ENCODE data around the gene FGGY. TPM values are rescaled to one million over a fixed set of nuclear protein-coding genes. Genes with fewer than 3 reads are reported as not detected.

FGGY gene
- total and polyA plus RNA-seq, 8 donors: 6.2 to 27.0 (median 16.0) TPM

DNA sequence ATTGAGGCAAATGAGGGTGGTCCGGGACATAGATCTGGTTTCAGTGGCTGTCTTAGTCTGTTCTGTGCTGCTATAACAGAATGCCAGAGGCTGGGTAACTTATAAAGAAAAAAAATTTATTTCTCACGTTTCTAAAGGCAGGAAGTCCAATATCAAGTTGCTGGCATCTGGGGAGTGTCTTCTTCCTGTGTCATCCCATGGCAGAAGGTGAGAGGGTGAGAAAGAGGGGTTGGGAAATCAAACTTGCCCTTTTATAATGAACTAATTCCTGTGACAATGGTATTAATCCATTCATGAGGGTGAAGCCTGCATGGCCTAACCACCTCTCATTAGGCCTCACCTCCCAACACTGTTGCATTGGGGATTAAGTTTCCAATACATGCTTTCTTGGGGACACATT is 3.7 kb upstream of the FGGY start:
- Histone ChIP-seq H3K4me1 (peaks cover 0 to 10% (median 10%) of the 10 kb centered on the region in 3 donors), H3K27ac (no peak overlapping the region), H3K36me3 (no peaks in the 10 kb centered on the region), H3K4me3 (no peak overlapping the region), H3K9me3 (no peaks in the 10 kb centered on the region), H3K27me3 (no peaks in the 10 kb centered on the region)
- intact Hi-C loops (cut with DNase I): loop anchor here in 1 of 3 donors (10.0 kb wide), 1 partner anchor 228 kb away; no protein-coding TSS in a partner anchor
- WGBS, 2 donors: 78 to 88% methylated on average over 2 of the region's 2 CpGs
- ATAC-seq (no peak), DNase-seq (no peak), FAIRE-seq (no peak)
- TF ChIP-seq, protein P1, sequence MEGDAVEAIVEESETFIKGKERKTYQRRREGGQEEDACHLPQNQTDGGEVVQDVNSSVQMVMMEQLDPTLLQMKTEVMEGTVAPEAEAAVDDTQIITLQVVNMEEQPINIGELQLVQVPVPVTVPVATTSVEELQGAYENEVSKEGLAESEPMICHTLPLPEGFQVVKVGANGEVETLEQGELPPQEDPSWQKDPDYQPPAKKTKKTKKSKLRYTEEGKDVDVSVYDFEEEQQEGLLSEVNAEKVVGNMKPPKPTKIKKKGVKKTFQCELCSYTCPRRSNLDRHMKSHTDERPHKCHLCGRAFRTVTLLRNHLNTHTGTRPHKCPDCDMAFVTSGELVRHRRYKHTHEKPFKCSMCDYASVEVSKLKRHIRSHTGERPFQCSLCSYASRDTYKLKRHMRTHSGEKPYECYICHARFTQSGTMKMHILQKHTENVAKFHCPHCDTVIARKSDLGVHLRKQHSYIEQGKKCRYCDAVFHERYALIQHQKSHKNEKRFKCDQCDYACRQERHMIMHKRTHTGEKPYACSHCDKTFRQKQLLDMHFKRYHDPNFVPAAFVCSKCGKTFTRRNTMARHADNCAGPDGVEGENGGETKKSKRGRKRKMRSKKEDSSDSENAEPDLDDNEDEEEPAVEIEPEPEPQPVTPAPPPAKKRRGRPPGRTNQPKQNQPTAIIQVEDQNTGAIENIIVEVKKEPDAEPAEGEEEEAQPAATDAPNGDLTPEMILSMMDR (IDR thresholded peaks at IDR 0.05): no peak

GRCh38 chr1:59293849-59294248 is 3.0 kb upstream of the FGGY start:
- no peak for ATAC-seq
- no peak for DNase-seq
- intact Hi-C loops (cut with DNase I): loop anchor here in 1 of 3 donors (10.0 kb wide), 1 partner anchor 229 kb away; no protein-coding TSS in a partner anchor
- TF ChIP-seq, protein P1 (IDR thresholded peaks at IDR 0.05): no peak
- no peaks in the 10 kb centered on the region for H3K36me3 ChIP-seq
- no peak for FAIRE-seq
- H3K27me3 ChIP-seq: no peaks in the 10 kb centered on the region
- 93 to 95% methylated on average over 12 of the region's 12 CpGs for WGBS, 2 donors
- H3K27ac ChIP-seq: no peak overlapping the region
- no peak overlapping the region for H3K4me3 ChIP-seq
- H3K4me1 ChIP-seq: peaks cover 0 to 13% (median 12%) of the 10 kb centered on the region in 3 donors
- H3K9me3 ChIP-seq: no peaks in the 10 kb centered on the region

- Histone ChIP-seq H3K36me3 (no peaks in the 10 kb centered on the region), H3K4me3 (no peak overlapping the region), H3K9me3 (no peaks in the 10 kb centered on the region), H3K27ac (no peak overlapping the region), H3K27me3 (no peaks in the 10 kb centered on the region), H3K4me1 (peaks cover 0 to 13% (median 12%) of the 10 kb centered on the region in 3 donors)
- WGBS, 2 donors: 98 to 99% methylated on average over 4 of the region's 4 CpGs
- ATAC-seq (no peak), DNase-seq (no peak), FAIRE-seq (no peak)
- TF ChIP-seq, protein P1 (IDR thresholded peaks at IDR 0.05): no peak
- intact Hi-C loops (cut with DNase I): loop anchor here in 1 of 3 donors (10.0 kb wide), 1 partner anchor 230 kb away; no protein-coding TSS in a partner anchor
These were observed 2.5 kb upstream of the FGGY start for GRCh38 chr1:59294423-59294822.

- no peak for FAIRE-seq
- WGBS, 2 donors: 8 to 12% methylated on average over 4 of the region's 4 CpGs
These were observed 1.3 kb upstream of the FGGY start for GRCh38 chr1:59295618-59296017.

More at GRCh38 chr1:59295618-59296017, 1.3 kb upstream of the FGGY start:
- TF ChIP-seq, protein P1 (IDR thresholded peaks at IDR 0.05): no peak
- peak overlapping the region in 2 of 4 donors; percentile 36 to 55 for H3K4me3 ChIP-seq
- intact Hi-C loops (cut with DNase I): loop anchor here in 1 of 3 donors (10.0 kb wide), 1 partner anchor 231 kb away; no protein-coding TSS in a partner anchor
- peaks cover 0 to 13% (median 10%) of the 10 kb centered on the region in 3 donors for H3K4me1 ChIP-seq
- H3K36me3 ChIP-seq: no peaks in the 10 kb centered on the region
- ATAC-seq (peak in 1 of 4 donors; percentile 4), DNase-seq (no peak)
- no peaks in the 10 kb centered on the region for H3K9me3 ChIP-seq
- H3K27ac ChIP-seq: peak overlapping the region; percentile 61 to 97 (median 80)
- no peaks in the 10 kb centered on the region for H3K27me3 ChIP-seq
